CD4-positive, alpha-beta T cell treated with Interleukin-15 for 4 hours (primary cell): ENCODE data around the gene RAD9A.

Experiments used
- DNase-seq: peaks from one replicate; pipeline ENCODE4 v3.0.0-alpha.2; 2020; ENCODE audit warnings: low spot score

Gene RAD9A

DNA sequence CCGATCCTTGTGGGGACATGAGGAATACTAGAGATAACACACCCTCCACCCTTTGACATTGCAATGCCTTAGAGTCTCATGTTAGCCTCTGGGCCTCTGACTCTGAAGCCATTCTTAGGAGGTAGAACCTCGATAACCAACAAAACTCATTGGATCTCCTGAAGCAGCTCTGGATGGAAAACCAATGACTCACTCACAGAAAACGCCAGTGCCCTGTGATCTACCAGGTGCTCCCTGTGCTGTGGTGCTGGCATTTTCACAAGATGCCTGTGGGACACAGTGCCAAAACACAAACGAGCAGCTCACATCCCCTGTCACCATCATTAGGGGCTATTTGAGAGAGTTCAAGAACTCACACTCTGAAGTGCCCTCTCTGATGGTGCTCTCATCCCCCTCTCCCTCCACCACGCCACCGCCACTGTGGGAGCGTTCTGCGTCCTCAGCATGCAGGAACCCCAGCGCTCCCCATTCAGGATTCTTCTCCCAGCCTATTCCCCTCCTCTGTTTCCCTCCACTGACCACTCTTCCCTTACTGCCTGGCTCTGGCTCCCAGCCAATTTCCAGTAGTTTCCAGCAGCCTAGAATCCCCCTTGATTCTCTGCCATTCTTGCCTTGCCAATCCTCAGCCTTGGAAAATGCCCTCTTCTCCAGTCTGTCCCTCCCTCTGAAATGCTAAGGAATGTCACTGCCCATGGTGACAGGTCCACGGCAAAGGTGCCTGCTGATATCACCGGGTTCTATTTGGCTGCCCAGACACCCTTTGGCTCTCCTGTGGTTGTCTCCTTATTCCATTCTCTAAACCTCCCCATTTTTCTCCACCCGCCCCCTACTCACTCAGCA lies 33.7 kb upstream of the RAD9A start:
- DNase-seq = no peak

DNA sequence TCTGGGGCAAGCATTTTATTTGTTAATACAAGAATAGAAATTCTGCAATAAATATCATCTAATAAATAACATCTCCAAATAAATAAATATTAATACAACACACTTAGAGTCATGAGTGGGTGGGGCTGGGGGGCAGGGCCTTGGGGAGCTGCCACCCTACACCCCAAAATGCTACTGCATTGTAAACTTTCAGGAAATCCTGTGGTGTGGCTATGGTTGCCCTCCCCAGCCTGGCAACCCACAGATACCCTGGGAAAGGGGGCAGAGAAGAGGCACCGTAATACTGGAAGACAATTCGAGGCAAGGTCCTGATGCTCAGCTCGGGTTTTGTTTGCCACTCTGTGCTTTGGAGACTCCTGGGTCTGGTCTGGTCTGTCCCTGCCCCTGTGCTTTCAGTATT lies 27.6 kb upstream of the RAD9A start:
- no peak for DNase-seq

DNA sequence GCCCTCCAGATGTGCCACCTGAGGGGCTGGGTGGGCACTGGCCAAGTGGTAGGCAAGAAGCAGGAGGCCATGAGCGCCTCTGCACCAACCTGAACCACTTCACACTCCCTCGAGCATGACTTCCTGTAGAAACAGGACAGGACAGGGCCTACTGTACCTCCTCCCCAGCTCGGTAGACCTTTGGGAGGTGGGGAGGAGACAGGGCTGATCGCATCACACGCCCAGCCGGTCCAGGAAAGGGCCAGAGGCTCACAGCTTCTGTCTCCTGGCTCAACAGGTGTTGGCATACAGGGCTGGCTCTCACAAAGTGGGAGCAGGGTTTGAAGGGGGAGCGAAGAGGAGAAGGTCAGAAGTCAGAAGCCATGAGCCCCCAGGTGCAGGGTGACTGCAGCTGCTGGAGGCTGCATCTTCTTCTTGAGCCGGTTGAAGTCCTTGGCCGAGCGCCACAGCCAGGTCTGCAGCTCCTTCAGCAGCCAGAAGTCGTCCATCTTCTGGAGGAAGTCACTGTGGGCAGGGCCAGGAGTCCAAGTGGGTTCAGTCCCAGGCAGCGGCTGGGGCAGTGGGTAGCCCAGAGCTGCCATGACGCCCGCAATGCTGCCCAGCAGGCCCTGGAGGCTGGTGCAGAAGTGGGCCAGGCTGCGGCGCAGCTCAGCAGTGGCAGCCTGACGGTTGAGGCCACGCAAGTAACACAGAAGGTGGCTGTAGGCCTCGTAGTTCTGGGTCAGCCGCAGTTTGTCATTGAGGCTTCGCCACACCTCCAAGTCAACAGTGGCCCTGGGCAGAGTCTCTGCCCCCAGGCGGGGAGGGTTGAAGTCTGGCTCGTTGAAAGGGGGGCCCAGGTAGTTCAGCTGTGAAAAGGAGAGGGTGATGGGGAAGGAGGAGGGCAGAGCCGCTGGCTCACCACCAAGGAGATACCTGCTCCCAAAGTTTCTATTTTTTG lies 26.7 kb upstream of the RAD9A start:
- DNase-seq = no peak

- DNase-seq = no peak
Measured at GRCh38 chr11:67365736-67366444, 25.9 kb upstream of the RAD9A start.

GRCh38 chr11:67366546-67366945 lies 25.2 kb upstream of the RAD9A start:
- no peak for DNase-seq

- DNase-seq = no peak
Measured at GRCh38 chr11:67366961-67367760, 24.6 kb upstream of the RAD9A start.

- no peak for DNase-seq
Measured at GRCh38 chr11:67367761-67368227, 24.0 kb upstream of the RAD9A start.

GRCh38 chr11:67368621-67369020 lies 23.2 kb upstream of the RAD9A start:
- DNase-seq = no peak

DNA sequence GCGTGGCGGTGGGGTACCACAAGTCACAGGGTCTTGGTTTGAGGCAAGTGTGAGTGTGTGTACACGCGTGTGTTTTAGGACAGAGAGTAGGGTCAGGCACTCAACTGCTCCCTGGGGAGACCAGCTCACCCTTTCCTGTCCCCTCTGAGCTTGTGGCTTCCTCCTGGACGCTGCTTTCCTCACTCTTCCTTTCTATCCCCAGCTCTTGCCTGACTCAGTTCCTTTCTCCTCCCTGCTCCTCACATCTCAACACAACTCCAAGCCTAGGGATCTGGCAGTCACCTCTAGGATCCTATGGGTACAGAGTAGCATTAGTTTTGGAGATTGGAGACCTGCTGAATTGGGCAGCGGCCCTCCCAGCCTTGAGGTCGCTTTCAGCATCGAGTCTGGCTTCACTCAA lies 22.5 kb upstream of the RAD9A start:
- no peak for DNase-seq

- DNase-seq = no peak
Measured at GRCh38 chr11:67369801-67370284, 21.9 kb upstream of the RAD9A start.

GRCh38 chr11:67370351-67371076 lies 21.3 kb upstream of the RAD9A start:
- no peak for DNase-seq

- peak; percentile 35 for DNase-seq
Measured at GRCh38 chr11:67371189-67371910, 20.4 kb upstream of the RAD9A start.

- no peak for DNase-seq
Measured at GRCh38 chr11:67371911-67372320, 19.9 kb upstream of the RAD9A start.

DNA sequence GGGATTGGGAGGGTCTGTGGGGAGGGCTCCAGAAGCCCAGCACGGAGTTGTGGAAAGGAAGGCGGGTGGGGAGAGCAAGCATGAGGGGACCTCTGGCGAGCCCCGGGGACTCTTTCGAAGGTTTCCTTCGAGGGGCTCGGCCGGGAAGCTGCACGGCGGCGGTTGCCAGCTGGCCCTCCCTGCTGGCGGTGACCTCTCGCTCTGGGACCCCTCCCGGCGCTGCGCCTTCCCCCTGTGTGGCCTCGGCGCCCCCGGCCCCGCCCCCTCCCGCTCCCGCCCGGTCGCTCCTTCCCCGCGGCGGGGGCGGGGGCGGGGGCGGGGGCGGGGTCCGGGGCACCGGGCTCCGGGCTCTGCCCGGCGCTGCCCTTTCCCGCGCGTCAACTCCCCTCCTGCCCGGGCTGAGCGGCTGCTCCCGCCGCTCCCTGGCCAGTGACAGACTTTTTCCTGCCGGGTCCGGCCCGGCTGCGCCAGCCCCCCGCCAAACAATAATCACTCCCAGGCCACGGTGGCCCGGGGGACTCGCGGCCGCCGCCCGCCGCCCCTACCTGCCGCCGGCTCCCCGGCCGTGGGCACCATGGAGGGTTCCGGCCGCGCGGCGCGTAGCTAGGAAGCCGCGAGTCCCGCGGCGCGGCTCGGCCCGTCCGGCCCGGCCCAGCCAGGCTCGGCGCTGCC lies 19.3 kb upstream of the RAD9A start:
- DNase-seq = no peak

DNA sequence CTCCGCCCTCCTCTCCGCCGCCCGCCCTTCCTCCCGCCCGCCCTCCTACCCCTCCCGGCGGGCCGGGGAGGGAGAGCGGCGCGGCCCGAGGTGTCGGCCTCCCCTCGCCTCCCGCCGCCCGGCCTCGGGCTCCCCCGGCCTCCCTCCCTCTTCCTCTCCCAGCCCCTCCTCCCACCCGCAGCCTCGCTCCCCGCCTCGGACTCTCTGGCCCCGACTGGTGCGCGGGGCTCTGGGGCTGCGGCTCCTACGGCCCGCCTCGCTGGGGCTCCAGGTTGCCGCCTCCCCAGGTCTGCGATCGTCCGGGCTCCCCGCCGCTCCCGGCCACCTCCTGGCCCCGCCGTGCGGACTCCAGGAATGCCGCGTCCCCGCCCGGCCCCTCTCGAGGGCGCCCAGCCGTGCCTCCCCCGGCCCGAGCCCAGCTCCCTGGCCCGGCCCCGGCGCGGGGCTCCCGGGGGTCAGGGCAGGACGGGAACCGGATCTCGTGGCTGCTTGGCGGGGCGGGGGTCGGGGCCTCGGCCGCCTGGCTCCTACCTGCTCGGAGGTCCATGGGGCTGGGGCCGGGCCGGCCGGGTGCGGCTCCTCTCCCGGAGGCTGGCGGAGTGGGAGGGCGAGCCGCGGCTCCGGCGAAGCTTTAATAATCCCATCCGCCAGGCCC lies 18.7 kb upstream of the RAD9A start, which contains the start of gene CLCF1:
CLCF1 (minus strand) TSS at position 606 of the 655 bp plus-strand sequence; CDS start at position 547, 59 bp downstream.
- no peak for DNase-seq

DNA sequence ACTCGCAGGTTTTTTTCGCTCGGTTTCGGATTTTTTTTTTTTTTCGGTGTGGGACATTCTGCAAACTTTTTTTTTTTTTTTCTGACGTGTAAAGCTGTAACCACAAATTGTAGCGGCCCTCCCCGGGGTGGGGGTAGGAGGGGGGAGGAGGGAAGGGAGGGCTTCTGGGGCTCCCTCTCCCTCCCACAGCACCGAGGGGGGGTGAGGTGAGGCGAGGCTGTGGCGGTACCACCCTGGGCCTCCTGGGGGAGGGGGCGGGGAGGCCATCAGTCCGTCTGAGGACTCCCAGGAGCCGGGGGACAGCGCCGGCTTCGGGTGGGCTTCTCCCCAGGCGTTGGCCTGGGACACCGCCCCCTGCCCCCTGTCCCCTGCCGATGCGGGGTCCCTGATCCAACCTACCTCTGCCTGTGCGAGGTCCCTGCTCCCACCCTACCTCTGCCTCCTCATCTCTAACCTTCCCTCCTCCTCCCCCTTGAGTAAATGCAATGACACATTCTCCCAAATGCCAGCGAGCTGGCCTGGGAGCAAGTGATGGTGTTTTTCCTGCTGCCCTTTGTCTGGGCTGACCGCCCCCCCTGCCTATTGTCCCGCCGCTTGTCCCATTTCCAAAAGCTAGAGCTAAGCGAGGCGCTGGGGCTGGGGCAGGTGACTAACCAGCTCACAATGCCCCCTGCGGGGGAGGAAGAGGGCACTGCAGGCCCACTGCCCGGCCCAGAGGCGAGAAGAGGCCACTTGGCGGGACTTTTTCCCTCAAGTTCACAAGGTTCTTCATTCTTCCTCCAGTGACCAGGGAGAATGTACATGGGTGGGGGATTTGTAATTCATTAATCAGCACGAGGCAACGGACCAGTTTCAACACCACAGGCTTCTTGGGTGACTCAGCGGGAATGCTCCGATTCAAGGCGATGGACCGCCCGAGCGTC lies 17.9 kb upstream of the RAD9A start:
- peak; percentile 85 for DNase-seq

DNA sequence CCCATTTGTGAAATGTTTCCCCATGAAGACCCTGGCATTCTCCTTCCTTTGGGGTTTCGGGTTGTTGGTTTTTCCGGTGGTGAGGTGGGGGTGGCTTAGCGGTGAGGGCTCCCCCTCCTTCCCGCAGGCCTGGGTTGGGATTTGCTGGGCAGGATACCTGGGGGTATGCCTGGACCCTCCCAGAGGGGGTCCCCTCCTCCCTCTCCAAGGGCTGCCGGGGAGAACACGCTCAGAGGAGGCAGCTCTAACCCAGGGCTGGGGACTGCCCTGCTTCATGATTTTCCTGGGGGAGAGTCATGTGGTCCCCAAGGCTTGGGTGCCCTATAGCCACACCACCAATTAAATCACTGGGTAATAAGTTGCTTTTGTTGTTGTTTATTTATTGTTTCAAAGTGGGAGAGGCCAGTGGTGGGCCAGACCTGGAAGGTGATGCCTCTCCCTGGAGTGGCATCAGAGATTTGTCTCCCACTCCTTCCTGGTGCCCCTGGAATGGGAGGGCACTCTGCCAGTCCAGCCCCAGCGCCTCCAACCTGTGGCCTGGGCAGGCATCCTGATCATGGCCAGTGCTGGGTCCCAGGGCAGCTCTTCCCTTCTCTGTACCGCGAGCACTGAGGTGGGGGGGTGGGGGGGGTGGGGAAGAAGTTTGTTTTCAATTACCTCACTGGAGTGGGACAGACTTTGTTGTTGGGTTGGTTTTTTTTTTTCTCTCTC lies 17.1 kb upstream of the RAD9A start:
- DNase-seq = no peak
